HS-27A (cell line): ENCODE measurements around the gene JARID2.

ENCODE experiments used
- DNase-seq: peaks from one replicate; pipeline ENCODE4 v3.0.0-alpha.2; 2012; ENCODE audit warnings: low read depth, missing footprints

Gene JARID2

GRCh38 chr6:15421945-15422733 is 176.3 kb downstream of the JARID2 start:
- no peak for DNase-seq

- DNase-seq: no peak
Observed at GRCh38 chr6:15423286-15423993, 177.6 kb downstream of the JARID2 start.

- no peak for DNase-seq
Observed at GRCh38 chr6:15425947-15426346, 180.1 kb downstream of the JARID2 start.

GRCh38 chr6:15426395-15426794 is 180.5 kb downstream of the JARID2 start:
- DNase-seq: no peak

GRCh38 chr6:15426901-15427300 is 181.0 kb downstream of the JARID2 start:
- DNase-seq: no peak

GRCh38 chr6:15427331-15428070 is 181.6 kb downstream of the JARID2 start:
- no peak for DNase-seq

GRCh38 chr6:15429141-15430110 is 183.6 kb downstream of the JARID2 start:
- DNase-seq: peak; percentile 53

- no peak for DNase-seq
Observed at GRCh38 chr6:15430186-15430585, 184.3 kb downstream of the JARID2 start.

GRCh38 chr6:15430931-15431405 is 185.1 kb downstream of the JARID2 start:
- DNase-seq: no peak

- no peak for DNase-seq
Observed at GRCh38 chr6:15431762-15432483, 186.1 kb downstream of the JARID2 start.

GRCh38 chr6:15433511-15433861 is 187.6 kb downstream of the JARID2 start:
- no peak for DNase-seq

- DNase-seq: no peak
Observed at GRCh38 chr6:15434263-15434662, 188.4 kb downstream of the JARID2 start.

GRCh38 chr6:15434823-15435380 is 189.0 kb downstream of the JARID2 start:
- DNase-seq: no peak

- no peak for DNase-seq
Observed at GRCh38 chr6:15435468-15435867, 189.6 kb downstream of the JARID2 start.

GRCh38 chr6:15436451-15436850 is 190.6 kb downstream of the JARID2 start:
- no peak for DNase-seq

- DNase-seq: no peak
Observed at GRCh38 chr6:15437090-15437635, 191.3 kb downstream of the JARID2 start.

GRCh38 chr6:15439410-15440025 is 193.6 kb downstream of the JARID2 start:
- DNase-seq: no peak

GRCh38 chr6:15440040-15440439 is 194.2 kb downstream of the JARID2 start:
- DNase-seq: no peak

GRCh38 chr6:15441215-15441868 is 195.5 kb downstream of the JARID2 start:
- DNase-seq: no peak
